Muscle layer of duodenum (tissue), 2 donors: ENCODE results near the gene SLC35E4.
"Not testable (repeated sequence)": the region's sequence is repeated elsewhere in the genome, so short reads cannot be mapped to it uniquely, and the experiment has no call there.

Experiments used
- H3K27ac ChIP-seq: one replicate; pipeline ENCODE4 v1.7.0; 2013; ENCODE audit warnings: mild to moderate bottlenecking, low read length
- H3K27me3 ChIP-seq: one replicate; pipeline ENCODE4 v1.7.0; 2013; ENCODE audit warnings: low read depth, mild to moderate bottlenecking, control low read depth, low read length
- H3K36me3 ChIP-seq, 2 donors: one replicate each; pipeline ENCODE4 v1.7.0; 2013; ENCODE audit warnings: low read length in 2 of 2, control low read depth in 1 of 2, mild to moderate bottlenecking in 1 of 2; ENCODE audit not compliant: insufficient read depth in 2 of 2, control insufficient read depth in 1 of 2
- H3K4me1 ChIP-seq, 2 donors: one replicate each; pipeline ENCODE4 v1.7.0; 2013; ENCODE audit warnings: low read length in 2 of 2, mild to moderate bottlenecking in 2 of 2, control low read depth in 1 of 2, moderate library complexity in 1 of 2; ENCODE audit not compliant: insufficient read depth in 2 of 2, control insufficient read depth in 1 of 2
- H3K4me3 ChIP-seq, 2 donors: one replicate each; pipeline ENCODE4 v1.7.0; 2013; ENCODE audit warnings: low read length in 2 of 2, low read depth in 1 of 2, mild to moderate bottlenecking in 1 of 2
- H3K9me3 ChIP-seq, 2 donors: one replicate each; pipeline ENCODE4 v1.7.0; 2013; ENCODE audit warnings: low read length in 2 of 2, control low read depth in 1 of 2, mild to moderate bottlenecking in 1 of 2; ENCODE audit not compliant: control insufficient read depth in 1 of 2
- donor health status: healthy.

Gene SLC35E4

GRCh38 chr22:30675436-30675835 lies 39.9 kb downstream of the SLC35E4 start:
- H3K27ac ChIP-seq, result no peak overlapping the region
- H3K9me3 ChIP-seq, result no peaks in the 10 kb centered on the region
- peaks cover 0 to under 1% of the 10 kb centered on the region in 2 donors for H3K4me1 ChIP-seq
- H3K27me3 ChIP-seq, result no peaks in the 10 kb centered on the region
- no peaks in the 10 kb centered on the region for H3K36me3 ChIP-seq
- H3K4me3 ChIP-seq, result no peak overlapping the region

- H3K36me3 ChIP-seq, result not testable (repeated sequence)
Measured at GRCh38 chr22:30676565-30676964, 41.0 kb downstream of the SLC35E4 start.

GRCh38 chr22:30679895-30680690 lies 44.5 kb downstream of the SLC35E4 start:
- H3K9me3 ChIP-seq, H3K36me3 ChIP-seq, H3K27me3 ChIP-seq, H3K27ac ChIP-seq, H3K4me3 ChIP-seq: not testable (repeated sequence)
- H3K4me1 ChIP-seq, result peaks cover 0 to 15% of the 10 kb centered on the region in 2 donors

More at GRCh38 chr22:30676565-30676964, 41.0 kb downstream of the SLC35E4 start:
- not testable (repeated sequence) for H3K27me3 ChIP-seq, H3K4me3 ChIP-seq, H3K27ac ChIP-seq, H3K9me3 ChIP-seq
- peaks cover 0 to 12% of the 10 kb centered on the region in 2 donors for H3K4me1 ChIP-seq

DNA sequence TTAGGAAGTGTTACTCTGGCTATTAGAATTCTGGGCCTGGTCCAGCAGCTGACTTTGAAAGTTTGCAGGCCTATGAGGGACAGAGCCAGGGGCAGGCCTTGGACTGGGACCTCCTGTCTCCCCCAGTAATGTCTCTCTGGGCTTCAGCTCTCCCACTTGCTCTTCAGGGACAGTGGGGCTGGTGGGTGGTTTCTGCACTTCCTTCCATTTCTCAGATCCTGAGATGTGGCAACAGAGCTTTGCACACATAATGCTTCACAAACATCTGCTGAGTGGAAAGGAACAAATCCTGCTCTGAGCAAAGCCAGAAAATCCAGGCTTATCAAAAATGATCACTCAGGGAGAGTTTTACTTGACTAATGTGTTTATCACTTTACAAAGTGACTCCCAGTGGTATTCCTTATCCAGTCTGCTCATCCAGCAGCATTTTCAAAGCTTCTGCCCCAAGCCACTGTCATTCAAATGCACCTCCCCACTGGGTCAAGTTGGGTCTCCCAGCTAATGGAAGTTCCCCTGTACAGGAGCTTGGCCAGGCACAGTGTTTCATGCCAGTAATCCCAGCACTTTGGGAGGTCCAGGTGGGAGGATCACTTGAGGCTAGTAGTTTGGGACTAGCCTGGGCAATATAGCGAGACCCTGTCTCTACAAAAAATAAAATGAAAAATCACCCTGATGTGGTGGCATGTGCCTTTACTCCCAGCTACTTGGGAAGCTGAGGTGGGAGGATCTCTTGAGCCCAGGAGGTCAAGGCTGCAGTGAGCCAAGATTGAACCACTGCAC lies 45.6 kb downstream of the SLC35E4 start:
- Histone ChIP-seq H3K27ac (no peak overlapping the region), H3K4me3 (no peak overlapping the region), H3K36me3 (no peaks in the 10 kb centered on the region), H3K4me1 (peaks cover 0 to 15% of the 10 kb centered on the region in 2 donors), H3K27me3 (no peaks in the 10 kb centered on the region), H3K9me3 (no peaks in the 10 kb centered on the region)

- Histone ChIP-seq H3K27ac (no peak overlapping the region), H3K9me3 (no peaks in the 10 kb centered on the region), H3K36me3 (no peaks in the 10 kb centered on the region), H3K4me3 (no peak overlapping the region), H3K4me1 (peaks cover 0 to 15% of the 10 kb centered on the region in 2 donors), H3K27me3 (no peaks in the 10 kb centered on the region)
Measured at GRCh38 chr22:30681831-30682230, 46.2 kb downstream of the SLC35E4 start.

- Histone ChIP-seq H3K27ac (no peak overlapping the region), H3K9me3 (no peaks in the 10 kb centered on the region), H3K4me1 (peaks cover 0 to 15% of the 10 kb centered on the region in 2 donors), H3K27me3 (no peaks in the 10 kb centered on the region), H3K36me3 (no peaks in the 10 kb centered on the region), H3K4me3 (no peak overlapping the region)
Measured at GRCh38 chr22:30685178-30685577, 49.6 kb downstream of the SLC35E4 start.

- Histone ChIP-seq H3K36me3 (no peaks in the 10 kb centered on the region), H3K4me3 (no peak overlapping the region), H3K9me3 (no peaks in the 10 kb centered on the region), H3K27ac (no peak overlapping the region), H3K4me1 (no peaks in the 10 kb centered on the region), H3K27me3 (no peaks in the 10 kb centered on the region)
Measured at GRCh38 chr22:30687358-30687757, 51.8 kb downstream of the SLC35E4 start.

DNA sequence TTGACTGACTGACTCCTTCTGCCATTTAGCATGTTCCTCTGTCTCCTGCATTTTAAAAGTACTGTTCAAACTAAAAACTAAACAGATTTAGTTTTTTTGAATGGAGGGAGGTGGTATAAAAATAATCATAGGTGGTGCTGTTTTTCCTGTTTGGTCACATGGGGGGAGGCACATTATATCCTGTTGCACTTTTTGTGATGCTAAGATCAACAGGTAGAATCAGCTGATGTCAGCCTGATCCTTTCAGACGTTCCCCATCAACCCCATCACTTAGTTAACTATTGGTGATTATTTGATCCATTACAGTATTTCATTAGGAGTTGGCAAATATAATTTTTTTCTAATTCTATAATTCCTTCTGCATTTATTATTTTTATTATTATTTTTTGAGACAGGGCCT lies 54.0 kb downstream of the SLC35E4 start:
- Histone ChIP-seq H3K4me3 (no peak overlapping the region), H3K4me1 (peaks cover 0 to 5% of the 10 kb centered on the region in 2 donors), H3K9me3 (no peaks in the 10 kb centered on the region)

DNA sequence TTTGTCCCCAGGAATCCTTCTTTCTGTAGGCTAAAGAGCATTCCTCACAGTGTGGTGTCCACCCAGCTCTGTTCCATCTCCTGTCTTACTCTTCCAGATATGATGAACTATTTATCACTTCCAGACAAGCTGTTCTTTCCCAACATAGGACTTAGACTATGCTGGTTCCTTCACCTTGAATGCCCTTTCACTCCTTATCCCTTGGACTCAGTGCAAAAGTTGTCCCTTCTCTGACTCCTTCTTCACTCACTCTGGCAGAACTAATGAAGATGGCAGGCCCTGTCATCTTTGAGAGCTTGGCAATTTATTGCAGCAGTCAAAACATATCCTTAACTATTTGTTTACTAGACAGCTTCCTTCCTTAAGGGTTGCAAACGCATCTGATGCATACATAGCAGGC lies 55.6 kb downstream of the SLC35E4 start:
- H3K4me3 ChIP-seq, result no peak overlapping the region
- peaks cover 0 to 14% of the 10 kb centered on the region in 2 donors for H3K4me1 ChIP-seq
- H3K36me3 ChIP-seq, result no peaks in the 10 kb centered on the region
- no peaks in the 10 kb centered on the region for H3K27me3 ChIP-seq
- H3K27ac ChIP-seq, result no peak overlapping the region
- no peaks in the 10 kb centered on the region for H3K9me3 ChIP-seq

More for the DNA sequence above, 54.0 kb downstream of the SLC35E4 start:
- no peaks in the 10 kb centered on the region for H3K27me3 ChIP-seq
- no peaks in the 10 kb centered on the region for H3K36me3 ChIP-seq
- no peak overlapping the region for H3K27ac ChIP-seq

DNA sequence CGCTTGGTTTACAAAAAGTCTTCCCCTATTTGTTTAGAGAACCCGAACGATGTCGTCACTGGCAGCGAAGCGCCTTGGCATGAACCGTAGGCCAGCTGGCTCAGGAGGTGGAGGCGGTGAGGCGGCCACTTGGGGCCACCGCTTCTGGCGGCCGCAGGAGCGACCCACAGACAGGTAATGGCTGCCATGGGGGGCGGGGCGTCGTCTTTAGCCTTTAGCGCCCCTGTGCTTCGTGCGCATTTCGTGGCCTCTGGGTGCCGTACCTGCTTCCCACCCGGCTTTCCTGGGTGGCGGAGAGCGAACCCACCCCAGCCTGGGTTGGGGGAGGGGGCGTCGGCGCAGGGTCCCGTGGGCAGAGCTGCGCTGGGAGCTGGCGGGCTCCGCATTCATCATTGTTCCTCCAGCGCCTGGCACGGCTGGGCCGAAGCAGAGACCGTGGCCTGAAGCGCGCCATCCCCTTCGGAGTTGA lies 58.6 kb downstream of the SLC35E4 start:
- H3K4me3 ChIP-seq, result peak overlapping the region; percentile 52 to 75
- H3K27ac ChIP-seq, result no peak overlapping the region
- H3K9me3 ChIP-seq, result no peaks in the 10 kb centered on the region
- H3K4me1 ChIP-seq, result peaks cover 0 to 14% of the 10 kb centered on the region in 2 donors
- no peaks in the 10 kb centered on the region for H3K36me3 ChIP-seq
- H3K27me3 ChIP-seq, result no peaks in the 10 kb centered on the region

DNA sequence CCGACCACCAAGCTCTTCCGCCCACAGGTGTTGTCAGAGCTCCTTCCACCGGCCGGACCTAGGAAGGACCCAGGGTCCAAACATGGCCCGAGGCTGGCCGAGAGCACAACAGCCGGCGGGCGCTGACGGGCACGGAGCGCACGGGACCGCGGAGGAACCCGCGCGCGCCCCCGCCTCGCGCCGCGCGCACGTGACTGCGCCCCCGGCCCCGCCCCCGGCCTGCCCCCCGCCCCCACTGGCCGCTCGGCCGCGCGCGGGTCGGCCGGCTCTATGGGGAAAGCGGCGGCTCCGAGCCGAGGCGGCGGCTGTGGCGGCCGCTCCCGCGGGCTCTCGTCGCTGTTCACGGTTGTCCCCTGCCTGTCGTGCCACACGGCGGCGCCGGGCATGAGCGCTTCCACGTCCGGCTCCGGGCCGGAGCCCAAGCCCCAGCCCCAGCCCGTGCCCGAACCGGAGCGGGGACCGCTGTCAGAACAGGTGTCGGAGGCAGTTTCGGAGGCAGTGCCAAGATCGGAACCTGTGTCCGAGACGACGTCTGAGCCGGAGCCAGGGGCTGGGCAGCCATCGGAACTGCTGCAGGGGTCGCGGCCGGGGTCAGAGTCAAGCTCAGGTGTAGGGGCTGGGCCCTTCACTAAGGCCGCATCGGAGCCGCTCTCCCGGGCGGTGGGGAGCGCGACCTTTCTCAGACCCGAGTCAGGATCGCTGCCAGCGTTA lies 59.2 kb downstream of the SLC35E4 start, which contains the start of gene OSBP2:
Gene OSBP2, plus strand, starts transcription at position 235 of the 711 bp plus-strand sequence. Its CDS starts 36 bp downstream, at position 271.
- H3K4me3 ChIP-seq, result peak within 1 kb of the TSS; percentile 52 to 75
- no peaks in the 10 kb centered on the region for H3K27me3 ChIP-seq
- H3K27ac ChIP-seq, result no peak within 1 kb of the TSS
- no peaks in the 10 kb centered on the region for H3K36me3 ChIP-seq
- H3K9me3 ChIP-seq, result no peaks in the 10 kb centered on the region
- H3K4me1 ChIP-seq, result peaks cover 0 to 14% of the 10 kb centered on the region in 2 donors
